ENCODE measurements around the gene AIRE.
"Not testable (repeated sequence)": the region's sequence is repeated elsewhere in the genome, so short reads cannot be mapped to it uniquely, and the experiment has no call there.

The AIRE gene

DNA sequence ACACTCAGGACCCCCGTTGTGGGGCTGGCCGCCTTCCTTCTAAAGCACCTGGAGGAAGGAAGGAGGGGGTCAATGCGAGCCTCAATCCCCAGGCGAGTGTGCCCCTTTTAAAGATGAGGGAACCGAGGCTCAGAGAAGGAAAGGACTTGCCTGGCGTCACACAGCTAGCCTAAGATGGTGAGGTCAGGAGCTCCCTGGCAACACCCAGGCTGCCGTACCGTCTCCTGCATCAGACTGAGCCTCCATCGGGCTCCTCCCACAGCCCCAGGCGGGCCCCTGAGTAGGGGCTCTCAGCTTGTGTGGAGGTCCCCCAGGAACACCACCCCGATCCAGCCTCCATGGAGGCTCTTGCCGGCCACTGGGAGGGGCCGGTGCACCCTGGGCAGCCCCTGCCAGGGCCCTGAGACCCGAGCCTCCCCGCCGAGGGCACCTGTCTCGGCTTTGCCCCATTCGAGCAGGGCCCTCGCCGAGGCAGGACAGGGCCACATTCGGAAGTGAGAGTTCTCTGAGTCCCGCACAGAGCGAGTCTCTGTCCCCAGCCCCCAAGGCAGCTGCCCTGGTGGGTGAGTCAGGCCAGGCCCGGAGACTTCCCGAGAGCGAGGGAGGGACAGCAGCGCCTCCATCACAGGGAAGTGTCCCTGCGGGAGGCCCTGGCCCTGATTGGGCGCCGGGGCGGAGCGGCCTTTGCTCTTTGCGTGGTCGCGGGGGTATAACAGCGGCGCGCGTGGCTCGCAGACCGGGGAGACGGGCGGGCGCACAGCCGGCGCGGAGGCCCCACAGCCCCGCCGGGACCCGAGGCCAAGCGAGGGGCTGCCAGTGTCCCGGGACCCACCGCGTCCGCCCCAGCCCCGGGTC, at the start of gene AIRE:
Gene AIRE, plus strand, starts transcription at position 739 of the 855 bp plus-strand sequence. CDS start 131 bp downstream, outside the sequence.
- DNase-seq (ENCODE audit: low spot score) = no peak

DNA sequence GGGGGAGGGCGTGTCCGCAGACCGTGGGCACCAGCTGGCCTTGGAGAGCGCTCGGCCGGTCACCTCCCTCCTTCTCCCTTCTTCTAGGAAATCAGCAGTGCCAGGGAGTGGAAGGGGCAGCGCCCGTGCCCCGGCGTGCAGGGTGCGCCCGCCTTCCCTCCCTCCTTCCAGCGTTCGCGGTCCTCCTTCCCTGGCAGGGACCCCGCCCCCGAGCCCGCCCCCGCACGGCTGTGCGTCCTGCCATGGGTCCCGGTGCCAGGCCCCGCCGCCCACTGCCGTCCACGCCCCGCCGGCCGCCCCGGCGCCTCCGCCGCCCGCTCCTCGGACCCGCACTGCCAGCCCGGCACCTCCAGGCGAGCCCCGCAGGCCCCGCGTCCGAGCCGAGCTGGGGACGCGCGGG, 45.3 kb upstream of the AIRE start:
- DNase-seq (ENCODE audit: low spot score) = not testable (repeated sequence)

DNA sequence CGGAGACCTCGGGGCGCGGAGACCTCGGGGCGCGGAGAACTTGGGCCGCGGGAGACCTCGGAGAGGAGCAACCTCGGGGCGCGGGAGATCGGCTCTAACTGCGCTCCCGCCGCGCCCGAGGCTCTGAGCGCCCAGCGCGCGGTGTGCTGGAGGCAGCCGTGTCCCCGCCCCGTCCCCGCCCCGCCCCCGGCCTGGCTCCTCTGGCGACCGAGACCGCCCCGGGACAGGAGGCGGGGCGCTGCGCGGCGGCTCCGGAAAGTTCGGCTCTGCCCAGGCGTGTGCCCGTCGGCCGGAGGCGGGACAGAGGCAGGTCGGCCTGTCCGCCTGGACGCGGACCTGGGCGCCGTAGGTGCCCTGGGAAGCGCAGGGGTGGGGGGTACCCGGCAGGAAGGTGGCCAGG, 44.8 kb upstream of the AIRE start, which contains the start of gene ICOSLG:
Gene ICOSLG, minus strand, starts transcription at position 102 of the 400 bp plus-strand sequence. CDS start 126 bp downstream, outside the sequence.
- not testable (repeated sequence) for DNase-seq (ENCODE audit: low spot score)

GRCh38 chr21:44241281-44241680, 44.4 kb upstream of the AIRE start:
- not testable (repeated sequence) for DNase-seq (ENCODE audit: low spot score)

GRCh38 chr21:44243980-44244379, 41.7 kb upstream of the AIRE start:
- not testable (repeated sequence) for DNase-seq (ENCODE audit: low spot score)

- DNase-seq (ENCODE audit: low spot score) = not testable (repeated sequence)
Observed at GRCh38 chr21:44247904-44248303, 37.8 kb upstream of the AIRE start.

- DNase-seq (ENCODE audit: low spot score) = not testable (repeated sequence)
Observed at GRCh38 chr21:44249204-44250037, 36.3 kb upstream of the AIRE start.

DNA sequence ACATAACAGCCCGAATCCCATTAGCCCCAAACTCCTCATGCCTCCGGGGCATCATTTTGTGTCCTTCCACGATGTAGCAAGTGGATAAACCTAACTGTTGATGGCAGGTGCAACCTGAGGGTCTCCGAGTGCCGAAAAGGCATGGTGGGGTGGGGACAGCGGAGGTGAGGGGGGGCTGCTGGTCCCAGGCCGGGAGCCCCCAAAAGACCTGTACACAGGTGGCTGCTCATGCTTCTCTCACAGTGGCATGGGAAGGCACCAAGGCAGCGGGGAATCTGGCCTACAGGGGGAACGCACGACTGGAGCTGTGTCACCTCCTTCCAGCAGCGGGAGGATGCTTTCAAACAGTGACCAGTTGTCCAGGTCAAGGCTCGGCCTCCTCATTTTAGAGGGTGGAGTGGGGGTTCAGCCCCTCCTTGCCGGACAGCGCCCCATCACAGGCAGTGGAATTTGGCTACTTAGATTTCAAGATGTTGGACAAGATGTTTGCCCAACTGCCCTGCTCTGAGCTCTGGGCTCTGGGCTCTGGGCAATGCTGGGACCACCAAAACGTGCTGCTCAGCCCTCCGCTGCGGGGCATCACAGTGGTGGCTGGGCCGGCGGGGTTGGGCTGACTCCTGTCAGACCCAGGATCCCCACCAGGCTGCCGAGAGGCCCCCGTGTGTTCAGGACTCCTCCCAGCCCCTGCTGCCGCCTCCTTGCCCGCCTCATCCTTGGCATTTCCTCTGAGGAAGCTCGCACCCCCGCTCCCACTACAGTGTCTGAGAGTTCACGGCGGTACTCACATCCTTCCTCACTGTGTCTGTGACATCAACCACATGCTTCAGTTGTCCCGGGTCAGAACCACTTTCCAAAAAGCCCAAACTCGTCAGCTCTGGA, 31.6 kb upstream of the AIRE start:
- DNase-seq (ENCODE audit: low spot score) = no peak

- DNase-seq (ENCODE audit: low spot score) = no peak
Observed at GRCh38 chr21:44255511-44255981, 30.1 kb upstream of the AIRE start.

DNA sequence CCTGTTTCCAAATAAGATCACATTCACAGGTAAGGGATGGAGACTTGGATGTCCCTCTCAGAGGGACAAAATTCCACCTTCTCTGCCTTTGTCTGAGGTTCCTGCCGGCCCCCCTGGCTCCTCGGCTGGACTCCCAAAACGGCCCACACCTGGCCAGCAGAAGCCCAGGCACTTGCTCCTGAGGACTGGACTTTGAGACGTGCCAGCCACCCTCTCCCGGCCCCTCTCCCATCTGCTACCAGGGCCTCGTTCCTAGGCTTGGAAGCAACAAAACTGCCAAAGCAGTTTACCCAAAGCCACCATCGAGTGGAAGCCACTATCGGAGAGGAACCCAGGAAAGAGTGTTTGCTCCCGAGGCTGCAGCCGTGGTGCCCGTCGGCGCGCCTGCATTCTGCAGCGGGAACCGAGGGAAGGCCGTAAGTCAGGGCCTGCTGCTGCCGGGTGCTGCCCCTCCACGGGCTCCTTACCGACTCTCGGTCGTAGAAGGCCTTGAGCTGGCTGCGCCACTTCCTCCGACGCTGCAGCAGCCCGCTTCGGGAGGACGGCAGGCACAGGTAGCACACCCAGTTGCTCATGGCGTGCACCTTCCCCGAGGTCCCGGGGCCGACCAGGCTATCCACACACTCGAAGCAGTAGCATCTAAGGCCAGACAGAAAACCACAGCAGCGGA, 27.5 kb upstream of the AIRE start:
- DNase-seq (ENCODE audit: low spot score) = no peak

DNA sequence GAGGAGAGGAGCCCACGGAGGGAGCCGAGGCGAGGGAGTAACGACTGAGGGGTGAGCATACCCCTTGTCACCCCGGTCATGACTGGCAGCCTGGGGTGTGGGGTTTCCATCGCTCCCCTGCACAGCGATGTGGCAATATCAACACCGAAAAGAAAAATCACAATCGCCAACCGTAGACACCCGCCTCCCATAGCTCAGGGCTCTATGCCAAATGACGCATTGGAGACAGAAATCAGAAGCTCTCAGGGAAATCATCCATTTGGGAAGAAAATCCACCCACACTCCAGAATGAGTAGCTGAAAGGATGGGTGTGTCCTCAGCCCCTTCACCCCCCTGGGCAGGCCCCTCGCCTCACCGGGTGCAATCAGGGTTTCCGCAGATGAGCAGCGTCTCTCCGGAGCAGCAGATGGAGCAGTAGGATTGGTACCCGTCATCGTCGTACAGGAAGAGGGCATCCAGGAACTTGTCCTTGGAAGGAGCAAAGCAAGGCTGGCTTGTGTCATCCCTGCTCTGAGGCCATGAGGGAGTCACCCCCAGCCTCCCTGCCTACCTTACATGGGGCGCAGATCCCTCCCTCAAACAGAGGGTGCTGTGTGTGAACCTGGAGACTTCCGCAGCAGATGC, 26.5 kb upstream of the AIRE start:
- DNase-seq (ENCODE audit: low spot score) = no peak

GRCh38 chr21:44260066-44260465, 25.6 kb upstream of the AIRE start:
- DNase-seq (ENCODE audit: low spot score) = no peak

- DNase-seq (ENCODE audit: low spot score) = no peak
Observed at GRCh38 chr21:44260791-44261631, 24.7 kb upstream of the AIRE start.

- no peak for DNase-seq (ENCODE audit: low spot score)
Observed at GRCh38 chr21:44261675-44262295, 23.9 kb upstream of the AIRE start, which contains the start of gene DNMT3L. Gene DNMT3L, minus strand, starts transcription at chr21:44261897. Its CDS starts 638 bp downstream, at chr21:44261259.

- no peak for DNase-seq (ENCODE audit: low spot score)
Observed at GRCh38 chr21:44262338-44263056, 23.2 kb upstream of the AIRE start.

- no peak for DNase-seq (ENCODE audit: low spot score)
Observed at GRCh38 chr21:44263221-44263760, 22.4 kb upstream of the AIRE start.

DNA sequence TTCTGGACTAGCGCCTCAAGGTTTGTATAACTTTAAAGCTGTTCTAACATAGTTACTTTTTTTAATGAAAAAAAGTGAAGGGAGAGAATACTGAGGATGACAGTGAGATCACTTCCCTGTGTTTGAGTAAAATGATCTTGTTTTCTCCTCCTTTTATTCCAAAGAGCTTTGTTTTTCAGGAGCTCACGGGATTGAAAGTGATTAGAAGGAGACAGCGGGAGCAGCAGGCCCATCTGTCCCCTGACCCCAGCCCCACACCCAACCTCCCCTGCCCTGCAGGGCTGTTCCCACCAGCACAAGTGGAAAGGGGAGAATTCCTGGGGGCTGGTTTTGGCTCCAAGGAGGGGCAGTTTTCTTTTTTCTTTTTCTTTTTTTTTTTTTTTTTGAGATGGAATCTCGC, 21.9 kb upstream of the AIRE start:
- DNase-seq (ENCODE audit: low spot score) = no peak

DNA sequence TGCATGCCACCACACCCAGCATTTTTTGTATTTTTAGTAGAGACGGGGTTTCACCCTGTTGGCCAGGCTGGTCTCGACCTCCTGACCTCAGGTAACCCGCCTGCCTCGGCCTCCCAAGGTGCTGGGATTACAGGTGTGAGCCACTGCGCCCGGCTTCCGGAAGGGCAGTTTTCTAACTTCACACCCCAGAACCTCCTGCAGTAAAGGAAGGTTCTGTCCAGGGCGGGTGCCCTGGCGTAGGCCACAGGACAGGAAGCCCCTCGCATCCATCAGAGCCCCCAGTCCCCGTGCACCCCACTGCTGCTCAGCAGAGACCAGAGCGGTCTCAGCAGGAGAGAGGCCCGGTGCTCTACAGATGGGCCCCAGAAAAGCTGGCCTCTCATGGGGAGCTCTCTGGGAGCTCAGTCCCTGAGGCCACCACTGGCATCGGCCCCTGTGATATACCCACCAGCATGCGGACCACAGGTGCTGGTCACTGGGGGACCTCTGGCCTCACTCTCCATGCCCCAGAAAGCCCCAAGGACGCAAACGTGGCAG, 19.9 kb upstream of the AIRE start:
- DNase-seq (ENCODE audit: low spot score) = no peak
